Colonic mucosa (tissue), 4 donors: ENCODE measurements around the gene ZNF607. TPM values are rescaled to one million over a fixed set of nuclear protein-coding genes. Genes with fewer than 3 reads are reported as not detected.
"Not testable (repeated sequence)": the region's sequence is repeated elsewhere in the genome, so short reads cannot be mapped to it uniquely, and the experiment has no call there.

Experiments
- DNase-seq: peaks from one replicate; pipeline ENCODE4 v3.0.0-alpha.2; 2020
- H3K27ac ChIP-seq: fragments of 200-600 bp; one replicate; pipeline ENCODE4 v1.8.0; 2021
- H3K27me3 ChIP-seq: fragments of 200-600 bp; one replicate; pipeline ENCODE4 v1.8.0; 2021
- H3K36me3 ChIP-seq: fragments of 200-600 bp; one replicate; pipeline ENCODE4 v1.8.0; 2021
- H3K4me1 ChIP-seq: fragments of 200-600 bp; one replicate; pipeline ENCODE4 v1.8.0; 2021; ENCODE audit warnings: mild to moderate bottlenecking
- H3K4me3 ChIP-seq: fragments of 200-600 bp; one replicate; pipeline ENCODE4 v1.8.0; 2021
- H3K9ac ChIP-seq, 2 donors: one replicate each; pipeline ENCODE4 v1.7.0; 2013; ENCODE audit warnings: control low read depth in 2 of 2, low read depth in 2 of 2, low read length in 2 of 2
- H3K9me3 ChIP-seq: fragments of 200-600 bp; one replicate; pipeline ENCODE4 v1.8.0; 2021
- CTCF ChIP-seq: fragments of 200-600 bp; IDR thresholded peaks from one replicate; pipeline ENCODE4 v1.8.0; 2022; ENCODE audit warnings: antibody characterized with exemption, mild to moderate bottlenecking
- intact Hi-C: fragments of 100-400 bp; cut with DNase I; formaldehyde crosslinking; loops from one replicate; pipeline ENCODE4 v1.14.1; 2022
- total RNA-seq, 2 donors: library from RNA; stranded (reverse); fragmentation: NEBNext Ultra II Directional in 1 of 2; extraction: Animal tissue kit (Norgen Biotek cat#: 25700) in 1 of 2; gene quantifications; one replicate each; pipeline ENCODE4 v1.2.1, GENCODE V29; 2021
- donor health status: healthy.
- donor health status: DM: no; HTN: no; CAD: no.
- donor health status: DM: no; HTN: no; CAD: no.

The ZNF607 gene
- total RNA-seq, 2 donors from 2014 or later: 4.9 to 7.8 TPM

GRCh38 chr19:37695144-37695899 lies 24.2 kb downstream of the ZNF607 start:
- intact Hi-C loops: no loop called here
- Histone ChIP-seq H3K27me3 (no peaks in the 10 kb centered on the region), H3K4me1 (no peaks in the 10 kb centered on the region), H3K36me3 (no peaks in the 10 kb centered on the region), H3K9ac (no peak overlapping the region), H3K4me3 (no peak overlapping the region), H3K27ac (no peak overlapping the region), H3K9me3 (no peaks in the 10 kb centered on the region)
- DNase-seq: no peak
- no peak for TF ChIP-seq CTCF

GRCh38 chr19:37692956-37693620 lies 26.5 kb downstream of the ZNF607 start:
- H3K27ac ChIP-seq: no peak overlapping the region
- H3K27me3 ChIP-seq: no peaks in the 10 kb centered on the region
- no peaks in the 10 kb centered on the region for H3K36me3 ChIP-seq
- no peak for TF ChIP-seq CTCF
- intact Hi-C loops: no loop called here
- no peak for DNase-seq
- no peaks in the 10 kb centered on the region for H3K9me3 ChIP-seq
- H3K9ac ChIP-seq: no peak overlapping the region
- no peak overlapping the region for H3K4me3 ChIP-seq
- no peaks in the 10 kb centered on the region for H3K4me1 ChIP-seq

GRCh38 chr19:37691881-37692504 lies 27.6 kb downstream of the ZNF607 start:
- intact Hi-C loops: no loop called here
- Histone ChIP-seq H3K9me3 (no peaks in the 10 kb centered on the region), H3K27ac (peak overlapping the region; percentile 66), H3K4me1 (no peaks in the 10 kb centered on the region), H3K4me3 (peak overlapping the region; percentile 52), H3K36me3 (no peaks in the 10 kb centered on the region), H3K9ac (peak overlapping the region; percentile 62 to 78), H3K27me3 (no peaks in the 10 kb centered on the region)
- peak; percentile 82 for DNase-seq
- no peak for TF ChIP-seq CTCF

GRCh38 chr19:37683520-37683919 lies 36.0 kb downstream of the ZNF607 start:
- intact Hi-C loops: no loop called here
- TF ChIP-seq CTCF: no peak
- DNase-seq: no peak
- no peaks in the 10 kb centered on the region for H3K36me3 ChIP-seq
- H3K4me3 ChIP-seq: no peak overlapping the region
- no peak overlapping the region for H3K27ac ChIP-seq
- no peak overlapping the region for H3K9ac ChIP-seq
- no peaks in the 10 kb centered on the region for H3K4me1 ChIP-seq
- no peaks in the 10 kb centered on the region for H3K27me3 ChIP-seq
- H3K9me3 ChIP-seq: no peaks in the 10 kb centered on the region

GRCh38 chr19:37669450-37669914 lies 50.1 kb downstream of the ZNF607 start:
- peaks cover 14% of the 10 kb centered on the region for H3K9me3 ChIP-seq
- H3K9ac ChIP-seq: no peak overlapping the region
- no peak for TF ChIP-seq CTCF
- H3K36me3 ChIP-seq: no peaks in the 10 kb centered on the region
- intact Hi-C loops: no loop called here
- no peaks in the 10 kb centered on the region for H3K4me1 ChIP-seq
- no peak overlapping the region for H3K27ac ChIP-seq
- H3K27me3 ChIP-seq: no peaks in the 10 kb centered on the region
- H3K4me3 ChIP-seq: no peak overlapping the region
- no peak for DNase-seq

- H3K9ac ChIP-seq, H3K27ac ChIP-seq, H3K9me3 ChIP-seq, H3K4me1 ChIP-seq, DNase-seq, H3K36me3 ChIP-seq, H3K27me3 ChIP-seq, H3K4me3 ChIP-seq: not testable (repeated sequence)
- intact Hi-C loops: loop anchor here (10.0 kb wide), 1 partner anchor 62 kb away; the partner anchor contains the start of genes ZNF540 and ZNF571
Observed at GRCh38 chr19:37657157-37657556, 62.4 kb downstream of the ZNF607 start.
